SU-DHL-6 (cell line): Measurements from ENCODE around the gene SPINT1.

ENCODE experiments used
- H2AFZ ChIP-seq: fragments of 200-600 bp; sonication (generic); 2 replicates; pipeline ENCODE4 v1.6.1; 2014; ENCODE audit warnings: low read depth, mild to moderate bottlenecking, moderate library complexity, mixed read lengths, antibody characterized with exemption, low read length; ENCODE audit not compliant: severe bottlenecking
- H3F3A ChIP-seq: fragments of 200-600 bp; shearing (Covaris generic); 2 replicates; pipeline ENCODE4 v1.6.0; 2016; ENCODE audit warnings: antibody characterized with exemption, mild to moderate bottlenecking; ENCODE audit not compliant: insufficient read depth
- H3K27ac ChIP-seq: fragments of 200-600 bp; sonication (generic); 2 replicates; pipeline ENCODE4 v1.5.1; 2016; ENCODE audit warnings: low read depth, mild to moderate bottlenecking, low read length, moderate library complexity, mixed read lengths
- H3K27me3 ChIP-seq: fragments of 200-600 bp; sonication (generic), shearing (Covaris generic); 2 replicates; pipeline ENCODE4 v1.6.0; 2014; ENCODE audit warnings: mild to moderate bottlenecking, low read length
- H3K36me3 ChIP-seq: fragments of 200-600 bp; sonication (generic); 2 replicates; pipeline ENCODE4 v1.6.1; 2014; ENCODE audit warnings: mild to moderate bottlenecking, low read length, mixed read lengths
- H3K4me2 ChIP-seq: fragments of 300-600, 200-600 bp; shearing (Covaris generic), sonication (generic); 2 replicates; pipeline ENCODE4 v1.6.0; 2014; ENCODE audit warnings: low read length, low read depth, mild to moderate bottlenecking; ENCODE audit not compliant: poor library complexity, severe bottlenecking
- H3K4me3 ChIP-seq: fragments of 200-600 bp; sonication (generic); 2 replicates; pipeline ENCODE4 v1.5.1; 2014; ENCODE audit warnings: antibody characterized with exemption, low read length, mild to moderate bottlenecking, mixed read lengths; ENCODE audit not compliant: insufficient read depth, poor library complexity, severe bottlenecking
- H3K79me2 ChIP-seq: fragments of 200-600 bp; sonication (generic); 2 replicates; pipeline ENCODE4 v1.6.1; 2014; ENCODE audit warnings: mild to moderate bottlenecking, low read length, moderate library complexity; ENCODE audit not compliant: insufficient read depth
- H3K9ac ChIP-seq: fragments of 200-600 bp; sonication (generic); 2 replicates; pipeline ENCODE4 v1.7.0; 2014; ENCODE audit warnings: mild to moderate bottlenecking, low read length
- H3K9me2 ChIP-seq: fragments of 200-600 bp; sonication (generic); replicated peaks from 2 replicates; pipeline ENCODE4 v1.6.1; 2014; ENCODE audit warnings: low read length; ENCODE audit not compliant: insufficient read depth
- H3K9me3 ChIP-seq: fragments of 200-600 bp; sonication (generic); 2 replicates; pipeline ENCODE4 v1.6.1; 2014; ENCODE audit warnings: low read length, mixed read lengths; ENCODE audit not compliant: insufficient read depth
- H4K20me1 ChIP-seq: fragments of 200-600 bp; sonication (generic); 2 replicates; pipeline ENCODE4 v1.6.1; 2014; ENCODE audit warnings: low read depth, mild to moderate bottlenecking, antibody characterized with exemption, low read length, moderate library complexity, mixed read lengths
- CTCF ChIP-seq: fragments of 200-600 bp; sonication (generic); IDR thresholded peaks from one replicate; pipeline ENCODE4 v1.5.1; 2017; ENCODE audit warnings: antibody characterized with exemption, mild to moderate bottlenecking, low read length, moderate library complexity; ENCODE audit not compliant: insufficient read depth, poor library complexity, severe bottlenecking
- EZH2phosphoT487 ChIP-seq: fragments of 200-600 bp; sonication (generic), shearing (Covaris generic); conservative IDR thresholded peaks from 2 replicates; pipeline ENCODE4 v1.6.1; 2018; ENCODE audit warnings: mild to moderate bottlenecking, antibody characterized with exemption, low read length, moderate library complexity, mixed read lengths

SPINT1 gene

GRCh38 chr15:40870716-40871115 is 26.9 kb downstream of the SPINT1 start:
- no peaks in the 10 kb centered on the region for H3F3A ChIP-seq
- H2AFZ ChIP-seq: no peak overlapping the region
- no peak overlapping the region for H3K9ac ChIP-seq
- TF ChIP-seq EZH2phosphoT487: no peak
- TF ChIP-seq CTCF: no peak
- no peaks in the 10 kb centered on the region for H3K79me2 ChIP-seq
- no peaks in the 10 kb centered on the region for H4K20me1 ChIP-seq
- H3K27ac ChIP-seq: no peak overlapping the region
- H3K9me3 ChIP-seq: no peaks in the 10 kb centered on the region
- H3K27me3 ChIP-seq: no peaks in the 10 kb centered on the region
- no peaks in the 10 kb centered on the region for H3K9me2 ChIP-seq
- no peak overlapping the region for H3K4me3 ChIP-seq
- no peaks in the 10 kb centered on the region for H3K36me3 ChIP-seq
- no peak overlapping the region for H3K4me2 ChIP-seq

GRCh38 chr15:40871749-40872617 is 28.1 kb downstream of the SPINT1 start:
- Histone ChIP-seq H4K20me1 (no peaks in the 10 kb centered on the region), H3K4me2 (no peak overlapping the region)

GRCh38 chr15:40872791-40873693 is 29.2 kb downstream of the SPINT1 start:
- H3K27ac ChIP-seq: no peak overlapping the region
- H2AFZ ChIP-seq: no peak overlapping the region
- H3F3A ChIP-seq: no peaks in the 10 kb centered on the region
- H3K79me2 ChIP-seq: no peaks in the 10 kb centered on the region
- no peaks in the 10 kb centered on the region for H3K36me3 ChIP-seq
- no peaks in the 10 kb centered on the region for H3K9me3 ChIP-seq
- TF ChIP-seq EZH2phosphoT487: no peak
- no peak for TF ChIP-seq CTCF
- no peaks in the 10 kb centered on the region for H4K20me1 ChIP-seq
- no peaks in the 10 kb centered on the region for H3K9me2 ChIP-seq
- peak overlapping the region; percentile 71 for H3K4me2 ChIP-seq
- no peak overlapping the region; the same call in 1 of the 2 replicates for H3K9ac ChIP-seq
- no peaks in the 10 kb centered on the region for H3K27me3 ChIP-seq
- H3K4me3 ChIP-seq: peak overlapping the region; percentile 57

More at GRCh38 chr15:40871749-40872617, 28.1 kb downstream of the SPINT1 start:
- Histone ChIP-seq H3F3A (no peaks in the 10 kb centered on the region), H2AFZ (no peak overlapping the region), H3K9me3 (no peaks in the 10 kb centered on the region), H3K79me2 (no peaks in the 10 kb centered on the region), H3K36me3 (no peaks in the 10 kb centered on the region), H3K9ac (no peak overlapping the region), H3K27ac (no peak overlapping the region), H3K27me3 (no peaks in the 10 kb centered on the region), H3K4me3 (no peak overlapping the region), H3K9me2 (no peaks in the 10 kb centered on the region)
- TF ChIP-seq CTCF (no peak), EZH2phosphoT487 (no peak)
